SK-N-SH treated with all-trans-retinoic acid at 6 μM for 48 hours (cell line): ENCODE results near the gene TMPRSS6.

Experiments
- ATAC-seq: fragments of 200-7000 bp; cut with Tn5 transposase; 3 replicates; pipeline ENCODE4 v1.9.1; 2020; ENCODE audit warnings: mild to moderate bottlenecking, moderate library complexity
- ARNTL ChIP-seq: fragments of 450-650 bp; formaldehyde crosslinking; IDR thresholded peaks from 2 replicates; pipeline ENCODE4 v1.5.0; 2020; ENCODE audit warnings: low read depth, mild to moderate bottlenecking, moderate library complexity, borderline replicate concordance
- BACH2 ChIP-seq: fragments of 250-450 bp; sonication (Bioruptor Pico); IDR thresholded peaks from 2 replicates; pipeline ENCODE4 v1.9.0; 2021; ENCODE audit warnings: mild to moderate bottlenecking, borderline replicate concordance
- CSDC2 ChIP-seq: fragments of 250-450 bp; sonication (Bioruptor Pico); IDR thresholded peaks from 2 replicates; pipeline ENCODE4 v1.5.0; 2020; ENCODE audit warnings: mild to moderate bottlenecking, moderate library complexity
- CSRNP3 ChIP-seq: fragments of 250-450 bp; sonication (Bioruptor Pico); IDR thresholded peaks from 2 replicates; pipeline ENCODE4 v1.5.1; 2021; ENCODE audit warnings: mild to moderate bottlenecking, moderate library complexity
- ESRRG ChIP-seq: fragments of 250-450 bp; sonication (Bioruptor Pico); IDR thresholded peaks from 2 replicates; pipeline ENCODE4 v1.6.1; 2021; ENCODE audit warnings: mild to moderate bottlenecking
- GLIS3 ChIP-seq: fragments of 250-450 bp; sonication (Bioruptor Pico); IDR thresholded peaks from 2 replicates; pipeline ENCODE4 v1.5.0; 2020; ENCODE audit warnings: mild to moderate bottlenecking, moderate library complexity
- ISL1 ChIP-seq: fragments of 250-450 bp; sonication (Bioruptor Pico); IDR thresholded peaks from 2 replicates; pipeline ENCODE4 v2.1.2; 2022; ENCODE audit warnings: mild to moderate bottlenecking, moderate library complexity
- OSR1 ChIP-seq: fragments of 250-450 bp; sonication (Bioruptor Pico); IDR thresholded peaks from 2 replicates; pipeline ENCODE4 v1.8.0; 2022; ENCODE audit warnings: moderate library complexity, mild to moderate bottlenecking, inconsistent platforms
- PATZ1 ChIP-seq: fragments of 250-450 bp; sonication (Bioruptor Pico); IDR thresholded peaks from 2 replicates; pipeline ENCODE4 v1.8.0; 2020; ENCODE audit warnings: mild to moderate bottlenecking, moderate library complexity, borderline replicate concordance
- PPARA ChIP-seq: fragments of 250-450 bp; sonication (Bioruptor Pico); IDR thresholded peaks from 2 replicates; pipeline ENCODE4 v1.5.0; 2020; ENCODE audit warnings: mild to moderate bottlenecking, borderline replicate concordance
- RARB ChIP-seq: fragments of 250-450 bp; sonication (Bioruptor Pico); IDR thresholded peaks from 2 replicates; pipeline ENCODE4 v1.8.0; 2021; ENCODE audit warnings: mild to moderate bottlenecking, moderate library complexity
- SNAI2 ChIP-seq: fragments of 250-450 bp; sonication (Bioruptor Pico); IDR thresholded peaks from 2 replicates; pipeline ENCODE4 v1.5.0; 2020; ENCODE audit warnings: mild to moderate bottlenecking, moderate library complexity
- TCF4 ChIP-seq: fragments of 250-450 bp; sonication (Bioruptor Pico); IDR thresholded peaks from 2 replicates; pipeline ENCODE4 v1.8.0; 2021; ENCODE audit warnings: mild to moderate bottlenecking, moderate library complexity, borderline replicate concordance
- TOX ChIP-seq: fragments of 250-450 bp; sonication (Bioruptor Pico); IDR thresholded peaks from 2 replicates; pipeline ENCODE4 v1.8.0; 2021; ENCODE audit warnings: mild to moderate bottlenecking, moderate library complexity, borderline replicate concordance
- ZC3H10 ChIP-seq: fragments of 250-450 bp; sonication (Bioruptor Pico); IDR thresholded peaks from 2 replicates; pipeline ENCODE4 v1.5.1; 2021; ENCODE audit warnings: mild to moderate bottlenecking, moderate library complexity
- ZFP3 ChIP-seq: fragments of 250-450 bp; sonication (Bioruptor Pico); IDR thresholded peaks from 2 replicates; pipeline ENCODE4 v1.5.0; 2020; ENCODE audit warnings: mild to moderate bottlenecking, moderate library complexity
- ZFP30 ChIP-seq: fragments of 450-650 bp; formaldehyde crosslinking; IDR thresholded peaks from 2 replicates; pipeline ENCODE4 v1.5.0; 2022; ENCODE audit warnings: mild to moderate bottlenecking, moderate library complexity
- ZNF565 ChIP-seq: fragments of 450-650 bp; formaldehyde crosslinking; conservative IDR thresholded peaks from 2 replicates; pipeline ENCODE4 v1.5.0; 2020; ENCODE audit warnings: low read depth, mild to moderate bottlenecking, moderate library complexity
- ZNF70 ChIP-seq: fragments of 450-650 bp; formaldehyde crosslinking; IDR thresholded peaks from 2 replicates; pipeline ENCODE4 v1.5.0; 2020; ENCODE audit warnings: mild to moderate bottlenecking, moderate library complexity
- ZNF8 ChIP-seq: fragments of 450-650 bp; formaldehyde crosslinking; IDR thresholded peaks from 2 replicates; pipeline ENCODE4 v1.5.0; 2020; ENCODE audit warnings: mild to moderate bottlenecking, moderate library complexity
- TF ChIP-seq, protein P1 (sequence below): fragments of 250-450 bp; sonication (Bioruptor Pico); IDR thresholded peaks from 2 replicates; pipeline ENCODE4 v1.5.1; 2020; ENCODE audit warnings: low read depth, mild to moderate bottlenecking, moderate library complexity
- TF ChIP-seq, protein P2 (sequence below): fragments of 250-450 bp; sonication (Bioruptor Pico); IDR thresholded peaks from 2 replicates; pipeline ENCODE4 v1.8.0; 2021; ENCODE audit warnings: low read depth, mild to moderate bottlenecking, moderate library complexity, borderline replicate concordance

TMPRSS6 gene

GRCh38 chr22:37139762-37140161 is 30.2 kb upstream of the TMPRSS6 start:
- ATAC-seq: no peak
- TF ChIP-seq SNAI2 (no peak), OSR1 (CRISPR knock-in tag) (no peak), ZNF565 (no peak), ZNF70 (CRISPR knock-in tag) (no peak), CSDC2 (CRISPR knock-in tag) (no peak), PPARA (no peak), GLIS3 (CRISPR knock-in tag) (no peak), ZFP30 (CRISPR knock-in tag) (no peak), ESRRG (CRISPR knock-in tag) (no peak), ISL1 (CRISPR knock-in tag) (no peak), RARB (CRISPR knock-in tag) (no peak), PATZ1 (no peak), TCF4 (CRISPR knock-in tag) (no peak), ARNTL (CRISPR knock-in tag) (no peak), CSRNP3 (CRISPR knock-in tag) (no peak), ZNF8 (CRISPR knock-in tag) (no peak), BACH2 (CRISPR knock-in tag) (no peak), TOX (no peak)
- TF ChIP-seq, protein P1, sequence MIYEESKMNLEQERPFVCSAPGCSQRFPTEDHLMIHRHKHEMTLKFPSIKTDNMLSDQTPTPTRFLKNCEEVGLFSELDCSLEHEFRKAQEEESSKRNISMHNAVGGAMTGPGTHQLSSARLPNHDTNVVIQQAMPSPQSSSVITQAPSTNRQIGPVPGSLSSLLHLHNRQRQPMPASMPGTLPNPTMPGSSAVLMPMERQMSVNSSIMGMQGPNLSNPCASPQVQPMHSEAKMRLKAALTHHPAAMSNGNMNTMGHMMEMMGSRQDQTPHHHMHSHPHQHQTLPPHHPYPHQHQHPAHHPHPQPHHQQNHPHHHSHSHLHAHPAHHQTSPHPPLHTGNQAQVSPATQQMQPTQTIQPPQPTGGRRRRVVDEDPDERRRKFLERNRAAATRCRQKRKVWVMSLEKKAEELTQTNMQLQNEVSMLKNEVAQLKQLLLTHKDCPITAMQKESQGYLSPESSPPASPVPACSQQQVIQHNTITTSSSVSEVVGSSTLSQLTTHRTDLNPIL (CRISPR knock-in tag): no peak
- TF ChIP-seq, protein P2, sequence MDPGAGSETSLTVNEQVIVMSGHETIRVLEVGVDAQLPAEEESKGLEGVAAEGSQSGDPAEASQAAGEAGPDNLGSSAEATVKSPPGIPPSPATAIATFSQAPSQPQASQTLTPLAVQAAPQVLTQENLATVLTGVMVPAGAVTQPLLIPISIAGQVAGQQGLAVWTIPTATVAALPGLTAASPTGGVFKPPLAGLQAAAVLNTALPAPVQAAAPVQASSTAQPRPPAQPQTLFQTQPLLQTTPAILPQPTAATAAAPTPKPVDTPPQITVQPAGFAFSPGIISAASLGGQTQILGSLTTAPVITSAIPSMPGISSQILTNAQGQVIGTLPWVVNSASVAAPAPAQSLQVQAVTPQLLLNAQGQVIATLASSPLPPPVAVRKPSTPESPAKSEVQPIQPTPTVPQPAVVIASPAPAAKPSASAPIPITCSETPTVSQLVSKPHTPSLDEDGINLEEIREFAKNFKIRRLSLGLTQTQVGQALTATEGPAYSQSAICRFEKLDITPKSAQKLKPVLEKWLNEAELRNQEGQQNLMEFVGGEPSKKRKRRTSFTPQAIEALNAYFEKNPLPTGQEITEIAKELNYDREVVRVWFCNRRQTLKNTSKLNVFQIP: no peak
- TF ChIP-seq, all 23 proteins: peak for 0

GRCh38 chr22:37138849-37139561 is 29.5 kb upstream of the TMPRSS6 start:
- ATAC-seq: peak; percentile 39; the same call in 2 of the 3 replicates
- TF ChIP-seq CSRNP3 (CRISPR knock-in tag) (no peak), OSR1 (CRISPR knock-in tag) (no peak), TOX (no peak), ZFP3 (CRISPR knock-in tag) (no peak), GLIS3 (CRISPR knock-in tag) (no peak), SNAI2 (no peak)

- ATAC-seq: no peak
- TF ChIP-seq BACH2 (CRISPR knock-in tag) (no peak), ZNF565 (no peak), ZNF70 (CRISPR knock-in tag) (no peak), ZFP30 (CRISPR knock-in tag) (no peak), ARNTL (CRISPR knock-in tag) (no peak), CSDC2 (CRISPR knock-in tag) (no peak), ISL1 (CRISPR knock-in tag) (no peak), RARB (CRISPR knock-in tag) (no peak), GLIS3 (CRISPR knock-in tag) (no peak), TOX (no peak), ZC3H10 (no peak), TCF4 (CRISPR knock-in tag) (no peak), CSRNP3 (CRISPR knock-in tag) (no peak)
- TF ChIP-seq, protein P1 (CRISPR knock-in tag): no peak
- TF ChIP-seq, protein P2: no peak
Measured at GRCh38 chr22:37137903-37138665, 28.6 kb upstream of the TMPRSS6 start.
